Measurements from ENCODE around the gene FGFRL1.

GRCh38 chr4:1036976-1037810 lies 25.8 kb downstream of the FGFRL1 start:
- no peak for TF ChIP-seq POLR2A (IDR thresholded peaks at IDR 0.05)
- TF ChIP-seq CTCF (IDR thresholded peaks at IDR 0.05), result no peak

All from testis (tissue), 2 donors.